ENCODE results near the gene NRP2. TPM values are rescaled to one million over a fixed set of nuclear protein-coding genes. Genes with fewer than 3 reads are reported as not detected.

NRP2 gene
- total and polyA plus RNA-seq, 4 experiments from 2014 or later: 1.1 to 2.1 TPM; not detected in 2

GRCh38 chr2:205773989-205774388 is 91.7 kb downstream of the NRP2 start:
- H3K4me1 ChIP-seq (ENCODE audit: insufficient read depth, low read length): no peaks in the 10 kb centered on the region
- no peak for DNase-seq
- no peak overlapping the region for H3K27ac ChIP-seq (ENCODE audit: low read depth, low read length)
- Mint-ChIP-seq H3K27me3 (peaks cover 14 to 33% of the 10 kb centered on the region in 2 donors), H3K27ac (no peak overlapping the region), H3K36me3 (no peaks in the 10 kb centered on the region), H3K4me3 (no peak overlapping the region), H3K4me1 (peaks cover 0 to 3% (median 0%) of the 10 kb centered on the region in 4 donors), H3K9me3 (peaks cover 0 to 2% (median 0%) of the 10 kb centered on the region in 8 donors)
- ChIA-PET POLR2A (ENCODE audit: partially characterized antibody) (no interaction called here), CTCF (ENCODE audit: partially characterized antibody) (no interaction called here)
- H3K27me3 ChIP-seq (ENCODE audit: insufficient read depth, low read length): no peaks in the 10 kb centered on the region
- no peak overlapping the region for H3K4me3 ChIP-seq (ENCODE audit: low read length in 2 of 2)
- no peaks in the 10 kb centered on the region for H3K9me3 ChIP-seq (ENCODE audit: control insufficient read depth in 1 of 2, low read length in 2 of 2)
- no peaks in the 10 kb centered on the region for H3K36me3 ChIP-seq (ENCODE audit: insufficient read depth, low read length)
- intact Hi-C loops (cut with micrococcal nuclease): no loop called here

- H3K4me1 Mint-ChIP-seq: peaks cover 0 to under 1% (median 0%) of the 10 kb centered on the region in 4 donors
- POLR2A ChIA-PET (ENCODE audit: partially characterized antibody): no interaction called here
- intact Hi-C loops (cut with micrococcal nuclease): no loop called here
Observed at GRCh38 chr2:205775097-205775877, 93.0 kb downstream of the NRP2 start.

GRCh38 chr2:205776139-205776538 is 93.8 kb downstream of the NRP2 start:
- Histone ChIP-seq H3K4me3 (ENCODE audit: low read length in 2 of 2) (no peak overlapping the region), H3K9me3 (ENCODE audit: control insufficient read depth in 1 of 2, low read length in 2 of 2) (no peaks in the 10 kb centered on the region), H3K4me1 (ENCODE audit: insufficient read depth, low read length) (no peaks in the 10 kb centered on the region), H3K27me3 (ENCODE audit: insufficient read depth, low read length) (no peaks in the 10 kb centered on the region), H3K36me3 (ENCODE audit: insufficient read depth, low read length) (no peaks in the 10 kb centered on the region), H3K27ac (ENCODE audit: low read depth, low read length) (no peak overlapping the region)
- Mint-ChIP-seq H3K4me3 (no peak overlapping the region), H3K9me3 (peaks cover 0 to 2% (median 0%) of the 10 kb centered on the region in 8 donors), H3K36me3 (no peaks in the 10 kb centered on the region), H3K27me3 (peaks cover 9 to 29% of the 10 kb centered on the region in 2 donors), H3K4me1 (peaks cover 0 to 7% (median 0%) of the 10 kb centered on the region in 4 donors), H3K27ac (no peak overlapping the region)
- DNase-seq: no peak
- POLR2A ChIA-PET (ENCODE audit: partially characterized antibody): no interaction called here
- intact Hi-C loops (cut with micrococcal nuclease): no loop called here
- CTCF ChIA-PET (ENCODE audit: partially characterized antibody): interaction anchor here (0.7 to 1.6 kb wide), 3 partner anchors 8 to 25 kb away, joined by 3 to 4 read pairs (median 3); no protein-coding TSS in a partner anchor

More at GRCh38 chr2:205775097-205775877, 93.0 kb downstream of the NRP2 start:
- Mint-ChIP-seq H3K9me3 (peaks cover 0 to 2% (median 0%) of the 10 kb centered on the region in 8 donors), H3K27ac (no peak overlapping the region), H3K36me3 (no peaks in the 10 kb centered on the region), H3K27me3 (peaks cover 14 to 29% of the 10 kb centered on the region in 2 donors), H3K4me3 (no peak overlapping the region)
- H3K27me3 ChIP-seq (ENCODE audit: insufficient read depth, low read length): no peaks in the 10 kb centered on the region
- no peak overlapping the region for H3K27ac ChIP-seq (ENCODE audit: low read depth, low read length)
- no peak for DNase-seq
- H3K4me3 ChIP-seq (ENCODE audit: low read length in 2 of 2): no peak overlapping the region
- H3K4me1 ChIP-seq (ENCODE audit: insufficient read depth, low read length): no peaks in the 10 kb centered on the region
- H3K36me3 ChIP-seq (ENCODE audit: insufficient read depth, low read length): no peaks in the 10 kb centered on the region
- CTCF ChIA-PET (ENCODE audit: partially characterized antibody): interaction anchor here (1.6 kb wide), 1 partner anchor 10 kb away, joined by 4 read pairs; no protein-coding TSS in a partner anchor
- H3K9me3 ChIP-seq (ENCODE audit: control insufficient read depth in 1 of 2, low read length in 2 of 2): no peaks in the 10 kb centered on the region

- intact Hi-C loops (cut with micrococcal nuclease): no loop called here
- CTCF ChIA-PET (ENCODE audit: partially characterized antibody): interaction anchor here (0.7 to 1.4 kb wide), 2 partner anchors 9 to 24 kb away, joined by 3 read pairs; no protein-coding TSS in a partner anchor
Observed at GRCh38 chr2:205776720-205777119, 94.4 kb downstream of the NRP2 start.

GRCh38 chr2:205778356-205778755 is 96.1 kb downstream of the NRP2 start:
- no peak overlapping the region for H3K4me3 Mint-ChIP-seq
- POLR2A ChIA-PET (ENCODE audit: partially characterized antibody): no interaction called here
- H3K4me1 Mint-ChIP-seq: peaks cover 0 to 7% (median 0%) of the 10 kb centered on the region in 4 donors
- Histone ChIP-seq H3K4me1 (ENCODE audit: insufficient read depth, low read length) (no peaks in the 10 kb centered on the region), H3K36me3 (ENCODE audit: insufficient read depth, low read length) (no peaks in the 10 kb centered on the region), H3K4me3 (ENCODE audit: low read length in 2 of 2) (no peak overlapping the region), H3K9me3 (ENCODE audit: control insufficient read depth in 1 of 2, low read length in 2 of 2) (no peaks in the 10 kb centered on the region), H3K27me3 (ENCODE audit: insufficient read depth, low read length) (no peaks in the 10 kb centered on the region), H3K27ac (ENCODE audit: low read depth, low read length) (no peak overlapping the region)
- no peak for DNase-seq
- peaks cover 4 to 20% of the 10 kb centered on the region in 2 donors for H3K27me3 Mint-ChIP-seq
- no peak overlapping the region for H3K27ac Mint-ChIP-seq
- CTCF ChIA-PET (ENCODE audit: partially characterized antibody): no interaction called here
- H3K36me3 Mint-ChIP-seq: no peaks in the 10 kb centered on the region
- intact Hi-C loops (cut with micrococcal nuclease): no loop called here
- H3K9me3 Mint-ChIP-seq: peaks cover 0 to 2% (median 0%) of the 10 kb centered on the region in 8 donors

More at GRCh38 chr2:205776720-205777119, 94.4 kb downstream of the NRP2 start:
- Mint-ChIP-seq H3K4me3 (no peak overlapping the region), H3K36me3 (no peaks in the 10 kb centered on the region), H3K9me3 (peaks cover 0 to 2% (median 0%) of the 10 kb centered on the region in 8 donors), H3K4me1 (peaks cover 0 to 7% (median 0%) of the 10 kb centered on the region in 4 donors), H3K27me3 (peaks cover 9 to 29% of the 10 kb centered on the region in 2 donors), H3K27ac (no peak overlapping the region)
- POLR2A ChIA-PET (ENCODE audit: partially characterized antibody): no interaction called here
- H3K36me3 ChIP-seq (ENCODE audit: insufficient read depth, low read length): no peaks in the 10 kb centered on the region
- H3K9me3 ChIP-seq (ENCODE audit: control insufficient read depth in 1 of 2, low read length in 2 of 2): no peaks in the 10 kb centered on the region
- H3K27ac ChIP-seq (ENCODE audit: low read depth, low read length): no peak overlapping the region
- no peak overlapping the region for H3K4me3 ChIP-seq (ENCODE audit: low read length in 2 of 2)
- DNase-seq: no peak
- H3K27me3 ChIP-seq (ENCODE audit: insufficient read depth, low read length): no peaks in the 10 kb centered on the region
- H3K4me1 ChIP-seq (ENCODE audit: insufficient read depth, low read length): no peaks in the 10 kb centered on the region

- Mint-ChIP-seq H3K27me3 (peaks cover 6 to 15% of the 10 kb centered on the region in 2 donors), H3K27ac (no peak overlapping the region), H3K36me3 (no peaks in the 10 kb centered on the region), H3K9me3 (peaks cover 0 to 2% (median 0%) of the 10 kb centered on the region in 8 donors), H3K4me3 (no peak overlapping the region), H3K4me1 (peaks cover 0 to 7% (median 0%) of the 10 kb centered on the region in 4 donors)
- CTCF ChIA-PET (ENCODE audit: partially characterized antibody): interaction anchor here (1.6 kb wide), 1 partner anchor 13 kb away, joined by 3 read pairs; no protein-coding TSS in a partner anchor
- H3K27ac ChIP-seq (ENCODE audit: low read depth, low read length): no peak overlapping the region
- POLR2A ChIA-PET (ENCODE audit: partially characterized antibody): no interaction called here
- no peaks in the 10 kb centered on the region for H3K9me3 ChIP-seq (ENCODE audit: control insufficient read depth in 1 of 2, low read length in 2 of 2)
- intact Hi-C loops (cut with micrococcal nuclease): no loop called here
- no peak for DNase-seq
- H3K4me1 ChIP-seq (ENCODE audit: insufficient read depth, low read length): no peaks in the 10 kb centered on the region
- H3K4me3 ChIP-seq (ENCODE audit: low read length in 2 of 2): no peak overlapping the region
- no peaks in the 10 kb centered on the region for H3K27me3 ChIP-seq (ENCODE audit: insufficient read depth, low read length)
- H3K36me3 ChIP-seq (ENCODE audit: insufficient read depth, low read length): no peaks in the 10 kb centered on the region
Observed at GRCh38 chr2:205780645-205781044, 98.3 kb downstream of the NRP2 start.

- Mint-ChIP-seq H3K4me1 (peaks cover 0 to 7% (median 0%) of the 10 kb centered on the region in 4 donors), H3K27me3 (peaks cover 5 to 15% of the 10 kb centered on the region in 2 donors), H3K9me3 (peaks cover 0 to 2% (median 0%) of the 10 kb centered on the region in 8 donors), H3K27ac (no peak overlapping the region), H3K4me3 (no peak overlapping the region), H3K36me3 (no peaks in the 10 kb centered on the region)
- no peaks in the 10 kb centered on the region for H3K4me1 ChIP-seq (ENCODE audit: insufficient read depth, low read length)
- no peak overlapping the region for H3K27ac ChIP-seq (ENCODE audit: low read depth, low read length)
- POLR2A ChIA-PET (ENCODE audit: partially characterized antibody): no interaction called here
- no peaks in the 10 kb centered on the region for H3K36me3 ChIP-seq (ENCODE audit: insufficient read depth, low read length)
- no peak for DNase-seq
- H3K4me3 ChIP-seq (ENCODE audit: low read length in 2 of 2): no peak overlapping the region
- no peaks in the 10 kb centered on the region for H3K27me3 ChIP-seq (ENCODE audit: insufficient read depth, low read length)
- intact Hi-C loops (cut with micrococcal nuclease): no loop called here
- no peaks in the 10 kb centered on the region for H3K9me3 ChIP-seq (ENCODE audit: control insufficient read depth in 1 of 2, low read length in 2 of 2)
- CTCF ChIA-PET (ENCODE audit: partially characterized antibody): interaction anchor here (1.6 kb wide), 1 partner anchor 13 kb away, joined by 3 read pairs; no protein-coding TSS in a partner anchor
Observed at GRCh38 chr2:205781244-205781931, 99.1 kb downstream of the NRP2 start.
